IPS DF 4.7 (cell line): ENCODE measurements around the gene SUN2.

ENCODE experiments used
- DNase-seq: peaks from one replicate; pipeline ENCODE4 v3.0.0-alpha.2; 2013; ENCODE audit warnings: low spot score; ENCODE audit errors: extremely low read depth

Gene SUN2

DNA sequence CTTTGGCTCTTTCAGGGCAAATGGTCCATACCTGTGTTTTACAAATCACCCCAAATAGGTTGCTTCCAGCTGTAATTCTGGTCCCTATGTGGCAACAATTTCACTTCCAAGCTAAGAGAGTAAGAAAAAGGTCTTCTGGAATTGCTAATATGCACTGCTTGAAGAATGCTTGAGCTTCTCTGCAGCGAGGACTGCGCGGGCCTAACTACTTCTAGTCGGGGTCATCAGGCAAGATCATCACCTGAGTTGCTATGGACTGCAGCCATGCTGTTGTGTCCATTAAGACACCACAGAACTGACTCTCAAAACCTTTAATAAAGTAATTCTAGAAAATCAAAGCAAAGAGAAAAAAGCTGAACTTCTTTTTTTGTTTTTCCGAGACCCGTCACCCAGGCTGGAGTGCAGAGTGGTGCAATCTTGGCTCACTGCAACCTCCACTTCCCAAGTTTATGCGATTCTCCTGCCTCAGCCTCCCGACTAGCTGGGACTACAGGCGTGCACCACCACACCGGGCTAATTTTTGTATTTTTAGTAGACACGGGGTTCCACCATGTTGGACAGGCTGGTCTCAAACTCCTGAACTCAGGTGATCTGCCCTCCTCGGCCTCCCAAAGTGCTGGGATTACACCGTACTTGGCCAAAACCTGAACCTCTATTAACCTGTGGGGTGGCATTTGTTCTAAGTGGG is 57.2 kb downstream of the SUN2 start:
- no peak for DNase-seq

GRCh38 chr22:38697425-38698089 is 58.2 kb downstream of the SUN2 start:
- no peak for DNase-seq

GRCh38 chr22:38696606-38697424 is 59.0 kb downstream of the SUN2 start:
- no peak for DNase-seq

DNA sequence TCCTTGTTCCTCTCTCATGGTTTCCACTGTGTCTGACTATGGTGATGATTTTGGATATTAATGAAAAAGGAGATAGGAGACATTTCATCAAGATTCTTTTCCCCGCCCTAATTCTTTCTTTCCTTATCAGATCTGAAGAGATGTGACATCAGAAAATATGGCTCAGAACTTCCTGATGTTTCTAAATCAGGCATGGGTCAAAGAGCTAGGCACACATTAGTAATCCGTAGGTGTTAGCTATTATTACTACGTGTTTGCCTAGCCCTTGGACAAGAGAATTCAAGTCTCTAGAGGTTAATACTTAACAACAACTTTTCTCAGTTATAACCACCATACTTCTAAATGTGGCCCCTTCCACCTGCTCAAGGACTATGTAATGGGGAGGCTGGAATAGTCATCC is 60.9 kb downstream of the SUN2 start:
- DNase-seq, result no peak

GRCh38 chr22:38694049-38694448 is 61.7 kb downstream of the SUN2 start:
- DNase-seq, result no peak

DNA sequence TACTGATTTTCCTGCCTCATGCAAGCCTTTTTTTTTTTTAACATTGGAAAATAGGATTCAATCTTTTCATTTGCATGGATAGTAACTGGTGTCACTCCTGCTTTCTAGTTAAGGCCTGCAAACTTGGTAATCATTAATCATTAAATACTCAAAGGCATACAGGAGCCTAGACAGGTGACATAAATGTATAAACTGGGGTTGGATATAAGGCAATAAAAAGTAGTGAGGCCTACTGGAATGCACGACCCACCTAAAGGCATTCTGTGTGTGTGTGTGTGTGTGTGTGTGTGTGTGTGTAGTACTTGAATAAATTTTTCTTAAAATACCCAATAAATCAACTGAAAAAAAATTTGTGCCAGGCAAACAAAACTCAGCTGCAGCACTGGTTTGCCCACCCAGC is 66.1 kb downstream of the SUN2 start:
- no peak for DNase-seq

DNA sequence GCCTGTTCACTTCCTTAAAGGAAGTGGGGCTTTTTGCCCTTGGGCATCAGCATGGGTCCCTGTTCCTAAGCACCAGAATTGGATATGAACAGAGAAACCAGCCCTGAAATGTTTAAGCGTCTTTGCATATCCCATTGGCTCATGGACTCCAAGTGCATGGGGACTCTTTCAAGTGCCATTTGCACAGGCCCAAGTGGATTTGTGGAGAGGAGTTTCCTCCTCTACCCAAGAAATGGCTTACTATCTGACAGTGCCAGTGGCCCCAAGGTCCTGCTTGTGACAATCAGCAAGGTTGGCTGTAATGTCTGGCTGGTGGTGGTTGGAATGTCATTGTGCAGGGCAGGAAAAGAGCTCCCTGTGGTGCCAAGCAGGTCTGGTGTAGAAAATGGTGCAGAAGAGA is 70.0 kb downstream of the SUN2 start:
- no peak for DNase-seq

DNA sequence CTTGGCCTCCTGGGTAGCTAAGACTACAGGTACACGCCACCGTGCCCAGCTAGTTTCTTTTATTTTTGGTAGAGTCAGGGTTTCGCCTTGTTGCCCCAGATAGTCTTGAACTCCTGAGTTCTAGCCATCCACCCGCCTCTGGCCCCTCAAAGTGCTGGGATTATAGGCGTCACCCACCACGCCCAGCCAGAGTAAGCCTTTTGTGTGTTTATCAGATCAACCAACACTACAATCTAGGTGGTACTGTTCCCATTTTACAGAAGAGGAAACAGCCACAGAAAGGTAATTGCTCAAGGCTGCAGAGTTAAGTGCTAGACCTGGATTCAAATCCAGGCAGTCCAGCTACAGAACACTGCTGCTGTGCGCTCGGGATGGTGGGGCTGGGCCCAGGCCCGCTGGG is 70.9 kb downstream of the SUN2 start:
- DNase-seq, result no peak
